ENCODE data around the gene ACBD4.
A peak's percentile ranks its signal among the peaks of the same experiment; 100 is the strongest.

Gene ACBD4

GRCh38 chr17:45136846-45137560 lies 1.5 kb downstream of the ACBD4 start:
- no peak for DNase-seq (ENCODE audit: low read depth in 2 of 2)

DNA sequence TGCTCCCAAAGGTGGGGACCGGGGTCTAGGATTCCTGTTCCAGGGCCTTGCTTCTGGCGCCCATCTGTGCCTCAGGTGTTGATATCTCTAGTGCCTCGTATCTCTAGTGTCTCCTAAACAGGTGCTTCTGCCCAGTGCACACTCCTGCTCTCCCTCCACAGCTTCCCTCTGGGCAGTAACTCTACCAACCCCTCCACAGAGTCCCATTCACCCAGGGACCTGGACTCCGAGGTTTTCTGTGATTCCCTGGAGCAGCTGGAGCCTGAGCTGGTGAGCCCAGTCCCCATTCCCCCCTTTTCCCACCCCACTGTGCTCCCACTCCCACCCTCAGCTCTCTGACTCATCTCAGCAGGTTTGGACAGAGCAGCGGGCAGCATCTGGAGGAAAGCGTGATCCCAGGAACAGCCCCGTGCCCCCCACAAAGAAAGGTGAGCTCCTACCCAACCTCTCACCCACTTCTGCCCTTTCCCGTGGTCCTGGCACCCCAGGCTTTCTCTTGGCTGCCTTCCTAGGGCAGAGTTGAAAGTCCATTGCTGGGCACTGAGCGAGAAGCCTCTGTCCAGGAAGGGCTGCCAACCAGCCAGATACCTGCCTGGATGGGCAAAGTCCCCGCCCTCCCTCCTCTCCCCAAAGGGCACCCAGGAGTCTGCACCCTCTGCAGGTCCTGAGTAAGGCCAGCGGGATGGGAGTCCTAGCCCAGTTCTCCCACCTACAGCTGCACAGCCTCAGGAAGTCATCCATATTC lies 2.2 kb downstream of the ACBD4 start:
- DNase-seq (ENCODE audit: low read depth in 2 of 2), result no peak

GRCh38 chr17:45138911-45139532 lies 3.5 kb downstream of the ACBD4 start:
- no peak for DNase-seq (ENCODE audit: low read depth in 2 of 2)

DNA sequence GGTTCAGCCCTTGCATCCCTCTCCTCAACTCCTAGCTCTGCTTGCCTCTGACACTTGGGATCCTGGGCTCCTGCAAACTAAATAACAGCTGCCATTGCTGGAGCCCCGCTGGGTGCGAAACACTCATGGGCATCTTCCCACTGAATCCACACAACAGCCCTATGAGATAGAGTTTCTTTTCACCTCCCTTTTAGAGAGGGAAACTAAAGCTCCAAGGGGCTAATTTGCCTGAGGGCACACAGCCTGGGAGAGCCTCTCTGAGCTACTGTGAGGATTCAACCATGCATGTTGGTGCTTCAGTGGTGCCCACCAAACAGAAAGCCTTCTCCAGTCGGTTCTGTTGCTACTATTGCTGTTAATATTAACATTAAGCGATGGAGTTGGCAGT lies 4.0 kb downstream of the ACBD4 start:
- no peak for DNase-seq (ENCODE audit: low read depth in 2 of 2)

DNA sequence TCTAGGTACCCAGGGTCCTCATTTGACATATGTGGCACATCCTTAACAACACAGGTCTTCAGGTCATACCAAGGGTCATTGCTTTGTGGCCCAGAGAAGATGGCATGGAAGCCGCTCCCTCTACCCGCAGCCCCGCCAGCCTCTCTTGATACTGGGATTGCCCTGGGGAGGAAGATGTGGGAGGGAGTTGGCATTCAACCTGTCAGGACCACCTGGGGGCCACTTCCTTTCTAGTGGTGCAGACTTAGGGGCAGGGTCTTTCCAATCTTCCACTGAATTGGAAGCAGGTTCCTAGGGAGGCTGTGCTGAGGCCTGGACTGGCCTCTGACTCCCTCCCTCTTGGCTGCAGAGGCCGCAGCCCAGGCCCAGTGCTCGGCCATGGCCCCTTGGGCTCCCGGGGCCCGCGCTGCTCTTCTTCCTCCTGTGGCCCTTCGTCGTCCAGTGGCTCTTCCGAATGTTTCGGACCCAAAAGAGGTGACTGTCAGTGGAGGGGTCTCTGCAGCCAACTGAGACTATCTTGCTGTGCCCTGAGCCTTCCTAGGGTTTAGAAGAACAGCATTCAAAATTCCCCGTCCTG lies 7.7 kb downstream of the ACBD4 start:
- no peak for DNase-seq (ENCODE audit: low read depth in 2 of 2)

DNA sequence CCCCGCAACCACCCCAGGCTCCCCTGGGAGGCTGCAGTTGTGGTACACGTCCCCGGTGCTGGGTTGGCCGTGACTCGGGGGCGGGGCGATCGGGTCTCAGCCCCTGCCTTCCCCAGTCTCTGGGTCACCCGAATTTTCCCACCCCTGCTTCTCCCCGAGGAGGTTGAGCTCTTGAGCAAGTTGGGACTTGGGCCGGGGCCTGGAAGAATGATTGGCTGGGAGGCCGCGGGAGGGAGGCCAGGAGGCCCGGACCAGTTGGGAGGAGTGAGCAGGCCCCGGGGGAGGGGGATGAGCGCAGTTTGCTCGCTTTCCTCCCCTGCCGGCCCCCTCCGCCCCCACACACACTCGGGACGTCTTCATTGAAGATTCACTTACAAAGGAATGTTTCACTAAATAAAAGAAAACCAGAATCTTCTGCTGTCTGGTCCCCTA lies 8.3 kb downstream of the ACBD4 start:
- no peak for DNase-seq (ENCODE audit: low read depth in 2 of 2)

- no peak for DNase-seq (ENCODE audit: low read depth in 2 of 2)
Measured at GRCh38 chr17:45144199-45145034, 8.9 kb downstream of the ACBD4 start.

- DNase-seq (ENCODE audit: low read depth in 2 of 2), result no peak
Measured at GRCh38 chr17:45145035-45145389, 9.5 kb downstream of the ACBD4 start.

DNA sequence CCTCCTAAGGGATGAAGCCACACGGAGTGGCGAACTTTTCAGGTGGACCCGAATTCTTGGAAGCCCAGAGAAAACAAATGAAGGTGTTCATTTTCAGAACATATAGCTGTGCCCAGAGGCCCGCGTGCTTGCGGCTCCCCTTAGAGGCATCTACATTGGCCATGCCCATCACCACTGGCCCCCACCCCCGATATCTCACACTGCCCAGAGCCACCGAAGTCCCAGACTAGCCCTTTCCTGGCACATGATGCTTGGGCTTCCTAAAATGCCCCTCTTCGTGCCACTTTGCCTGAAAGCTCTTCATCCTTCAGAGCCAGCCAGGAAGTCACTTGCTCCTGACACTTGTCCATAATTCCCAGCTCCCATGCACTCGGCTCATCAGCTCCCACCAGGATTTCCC lies 10.7 kb downstream of the ACBD4 start:
- DNase-seq (ENCODE audit: low read depth in 2 of 2), result no peak

GRCh38 chr17:45146592-45146889 lies 11.1 kb downstream of the ACBD4 start:
- no peak for DNase-seq (ENCODE audit: low read depth in 2 of 2)

DNA sequence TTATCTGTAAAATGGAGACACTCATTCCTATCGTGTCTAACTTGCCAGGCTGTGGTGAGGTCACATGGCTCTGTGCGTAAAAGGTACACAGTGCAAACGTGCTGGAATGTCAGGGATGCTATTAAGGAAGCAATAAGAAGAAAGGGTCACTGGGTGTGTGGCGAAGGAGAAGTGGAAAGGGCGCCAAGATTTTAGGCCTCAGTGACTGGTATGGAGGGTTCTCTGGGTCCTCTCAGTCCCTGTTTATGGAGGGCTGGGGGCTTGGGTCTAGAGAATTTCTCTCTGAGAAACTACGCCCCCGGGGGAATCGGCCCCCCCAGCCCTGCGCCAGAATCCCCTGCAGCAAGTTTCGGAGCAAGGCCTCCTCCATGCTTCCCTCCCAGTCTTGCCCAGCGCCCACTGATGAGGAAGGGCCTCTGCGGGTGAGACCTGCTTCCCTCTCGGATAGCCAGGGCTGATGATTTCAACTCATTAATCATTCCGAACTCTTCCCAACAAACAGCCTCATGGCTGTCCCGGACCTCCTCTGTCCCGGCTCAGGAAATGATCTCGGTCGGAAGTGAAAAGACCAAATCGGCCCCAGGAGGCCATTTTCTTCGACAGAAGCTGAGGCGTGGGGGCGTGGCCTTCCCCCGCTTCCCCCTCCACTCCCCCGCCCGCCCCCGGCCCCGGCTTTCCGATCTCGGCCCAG lies 11.5 kb downstream of the ACBD4 start:
- no peak for DNase-seq (ENCODE audit: low read depth in 2 of 2)

GRCh38 chr17:45147581-45148182 lies 12.2 kb downstream of the ACBD4 start:
- DNase-seq (ENCODE audit: low read depth in 2 of 2), result peak in 1 of 2 donors; percentile 61

DNA sequence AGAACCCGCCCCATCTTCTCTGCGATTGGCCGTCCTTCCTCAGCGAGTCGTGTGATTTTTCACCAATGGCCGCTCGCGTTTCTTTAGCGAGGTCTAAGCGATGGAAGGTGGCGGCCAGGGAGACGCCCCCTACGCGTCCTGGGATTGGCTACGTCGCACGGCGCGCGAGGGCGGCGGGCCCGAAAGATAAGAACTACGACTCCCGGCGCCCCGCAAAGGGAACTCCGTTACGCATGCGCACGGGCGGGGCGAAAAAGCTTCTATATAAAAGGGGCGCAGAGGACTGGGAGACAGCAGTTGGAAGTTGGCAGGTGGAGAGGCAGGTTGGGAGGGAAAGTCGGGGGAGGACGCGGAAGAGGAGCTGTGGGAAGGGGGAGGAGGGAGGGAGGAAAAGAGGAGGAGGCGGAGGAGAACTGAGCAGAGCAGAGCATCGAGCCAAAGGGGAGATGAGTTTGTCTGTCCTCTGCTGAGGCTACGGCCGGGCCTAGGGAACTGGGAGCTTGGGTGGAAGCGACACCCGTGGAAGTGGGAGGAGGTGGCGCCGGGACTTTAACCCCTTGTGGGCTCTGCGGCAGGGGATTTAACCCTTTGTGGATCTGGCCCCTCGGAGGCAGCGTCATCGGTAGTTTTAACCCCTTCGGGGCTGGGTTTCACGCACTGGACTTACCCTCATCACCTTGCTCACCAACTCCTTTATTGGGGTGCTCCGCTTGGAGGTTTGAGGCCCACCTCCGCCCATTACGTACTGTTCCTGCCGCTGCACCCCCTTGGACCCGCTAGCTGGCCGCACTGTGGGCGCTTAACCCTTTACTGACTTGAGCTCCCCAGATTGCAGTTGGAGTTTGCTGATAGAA lies 12.9 kb downstream of the ACBD4 start, which contains the start of gene HEXIM1:
Gene HEXIM1, plus strand, starts transcription at position 293 of the 854 bp plus-strand sequence. CDS start 716 bp downstream, outside the sequence.
- DNase-seq (ENCODE audit: low read depth in 2 of 2), result peak; percentile 97 to 98

- DNase-seq (ENCODE audit: low read depth in 2 of 2), result peak in 1 of 2 donors; percentile 49
Measured at GRCh38 chr17:45149037-45149668, 13.7 kb downstream of the ACBD4 start.

GRCh38 chr17:45149669-45150664 lies 14.5 kb downstream of the ACBD4 start:
- no peak for DNase-seq (ENCODE audit: low read depth in 2 of 2)

DNA sequence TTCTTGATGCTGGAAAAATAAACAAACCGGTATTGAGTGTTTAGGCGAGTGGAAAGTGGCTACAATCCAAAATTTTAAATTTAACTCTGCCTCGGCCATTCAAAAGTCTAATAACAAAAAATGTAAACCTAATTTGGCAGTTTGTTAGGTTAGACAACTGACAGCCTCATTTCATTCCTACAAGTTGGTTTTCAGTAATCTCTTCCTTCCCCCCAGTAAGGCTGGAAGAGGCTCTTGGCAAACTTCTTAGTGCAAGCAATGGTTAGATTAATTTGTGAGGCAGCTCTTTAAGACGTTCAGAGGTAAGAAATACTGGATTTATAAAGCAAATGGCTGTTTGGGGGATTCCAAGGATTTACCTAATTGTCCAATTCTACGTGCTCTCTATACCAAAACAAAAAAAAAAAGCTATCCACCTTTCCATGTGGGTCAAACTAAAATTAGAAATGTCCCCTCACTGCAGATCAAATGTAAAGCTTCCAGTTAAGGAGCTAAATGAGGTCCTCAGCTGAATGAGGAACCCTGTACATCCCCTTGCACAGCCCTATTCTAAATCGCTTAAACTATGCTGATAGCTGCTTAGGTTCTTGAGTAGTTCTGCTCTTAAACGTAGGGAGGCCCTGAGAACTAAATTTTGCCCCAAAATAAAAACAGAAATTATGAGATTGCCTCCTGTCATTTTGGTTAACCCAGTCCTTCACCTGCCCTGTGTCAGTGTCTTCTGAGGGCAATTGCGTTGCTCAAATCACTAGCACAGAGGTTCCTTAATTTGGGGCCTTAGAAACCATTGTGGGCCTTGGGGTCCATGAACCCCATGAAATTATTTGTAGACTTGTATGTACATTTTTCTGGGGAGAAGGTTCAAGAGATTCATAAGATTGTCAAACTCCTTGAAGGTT lies 15.7 kb downstream of the ACBD4 start:
- DNase-seq (ENCODE audit: low read depth in 2 of 2), result no peak

DNA sequence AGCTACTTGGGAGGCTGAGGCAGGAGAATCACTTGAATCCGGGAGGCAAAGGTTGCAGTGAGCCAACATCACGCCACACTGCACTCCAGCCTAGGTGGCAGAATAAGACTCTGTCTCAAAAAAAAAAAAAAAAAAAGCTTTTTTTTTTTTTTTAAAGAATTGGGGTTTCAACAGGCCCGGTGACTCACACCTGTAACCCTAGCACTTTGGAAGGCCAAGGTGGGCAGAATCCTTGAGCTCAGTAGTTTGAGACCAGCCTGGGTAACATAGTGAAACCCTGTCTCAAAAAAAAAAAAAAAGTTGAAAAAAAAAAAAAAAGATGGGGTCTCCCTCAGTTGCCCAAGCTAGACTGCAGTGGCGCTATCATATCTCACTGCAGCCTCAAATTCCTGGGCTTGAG lies 19.5 kb downstream of the ACBD4 start:
- no peak for DNase-seq (ENCODE audit: low read depth in 2 of 2)
